Thyroid gland (tissue), 4 donors: ENCODE data around the gene SLC8B1.

Experiments used
- CTCF ChIP-seq, 6 experiments: fragments of 200-600 bp in 3 of 6; fragments of 450-650 bp in 3 of 6; sonication (generic) in 3 of 6; IDR thresholded peaks; one replicate each; pipeline ENCODE4 v1.5.1; 2016 to 2019; ENCODE audit warnings: antibody characterized with exemption in 6 of 6, mild to moderate bottlenecking in 2 of 6, inconsistent platforms in 1 of 6, moderate library complexity in 1 of 6
- POLR2A ChIP-seq, 2 donors: fragments of 450-650 bp; IDR thresholded peaks; one replicate each; pipeline ENCODE4 v1.6.1; 2017; ENCODE audit warnings: antibody characterized with exemption in 2 of 2, mild to moderate bottlenecking in 2 of 2, moderate library complexity in 1 of 2

GRCh38 chr12:113347892-113348291, 13.0 kb upstream of the SLC8B1 start:
- no peak for TF ChIP-seq POLR2A (IDR thresholded peaks at IDR 0.05)
- no peak for TF ChIP-seq CTCF (IDR thresholded peaks at IDR 0.05)
